A673 (cell line): ENCODE data around the gene RP2. TPM values are rescaled to one million over a fixed set of nuclear protein-coding genes. Genes with fewer than 3 reads are reported as not detected.

ENCODE experiments used
- BruUV-seq: library from RNA; stranded (reverse); fragments of 400-500 nt; replicated peaks from 2 replicates; lab custom pipeline; 2021; lab: Mats Ljungman, UMichigan
- CTCF ChIA-PET: fragments of 300-600 bp; sonication (Branson Sonifier 250); formaldehyde crosslinking; loops from one replicate; lab custom pipeline; 2022; ENCODE audit warnings: antibody characterized with exemption; lab: Charles Lee
- POLR2A ChIA-PET: fragments of 300-600 bp; sonication (Branson Sonifier 250); formaldehyde crosslinking; loops from one replicate; lab custom pipeline; 2022; ENCODE audit warnings: antibody characterized with exemption; ENCODE audit not compliant: low non-redundant PET; lab: Charles Lee
- DNase-seq: peaks from one replicate; pipeline ENCODE4 v3.0.0-alpha.2; 2015; ENCODE audit warnings: low spot score
- H3K27ac ChIP-seq: fragments of 200-600 bp; sonication (generic); 2 replicates; pipeline ENCODE4 v1.5.1; 2016; ENCODE audit warnings: mixed run types, low read depth, mild to moderate bottlenecking, mixed read lengths, antibody characterized with exemption, low read length; ENCODE audit not compliant: poor library complexity, severe bottlenecking
- H3K27me3 ChIP-seq: fragments of 200-600 bp; sonication (generic); replicated peaks from 2 replicates; pipeline ENCODE4 v1.6.1; 2017; ENCODE audit warnings: mixed run types, low read depth, mild to moderate bottlenecking, mixed read lengths, antibody characterized with exemption, low read length; ENCODE audit not compliant: insufficient read depth, poor library complexity
- H3K36me3 ChIP-seq: fragments of 200-600 bp; sonication (generic); 2 replicates; pipeline ENCODE4 v1.6.1; 2016; ENCODE audit warnings: mixed run types, mild to moderate bottlenecking, mixed read lengths, antibody characterized with exemption, low read length; ENCODE audit not compliant: insufficient read depth, poor library complexity, severe bottlenecking
- H3K4me1 ChIP-seq: fragments of 200-600 bp; sonication (generic); 2 replicates; pipeline ENCODE4 v1.6.1; 2017; ENCODE audit warnings: mixed run types, mild to moderate bottlenecking, mixed read lengths, antibody characterized with exemption, low read length; ENCODE audit not compliant: insufficient read depth, poor library complexity, severe bottlenecking
- H3K4me3 ChIP-seq: fragments of 200-600 bp; sonication (generic); 2 replicates; pipeline ENCODE4 v1.5.1; 2016; ENCODE audit warnings: low read depth, mixed run types, mild to moderate bottlenecking, mixed read lengths, low read length; ENCODE audit not compliant: poor library complexity, severe bottlenecking
- H3K9me3 ChIP-seq: fragments of 200-600 bp; sonication (generic); 2 replicates; pipeline ENCODE4 v1.6.1; 2016; ENCODE audit warnings: mixed run types, low read depth, mild to moderate bottlenecking, mixed read lengths, antibody characterized with exemption, low read length; ENCODE audit not compliant: poor library complexity, severe bottlenecking
- EZH2 ChIP-seq: fragments of 200-600 bp; sonication (generic); IDR thresholded peaks from 2 replicates; pipeline ENCODE4 v1.6.1; 2017; ENCODE audit warnings: borderline replicate concordance, low read depth, mild to moderate bottlenecking, mixed read lengths, antibody characterized with exemption, low read length; ENCODE audit not compliant: poor library complexity, severe bottlenecking
- intact Hi-C: fragments of 100-400 bp; cut with micrococcal nuclease; formaldehyde crosslinking; loops from one replicate; pipeline ENCODE4 v1.10.0; 2022; ENCODE audit not compliant: unreplicated experiment
- total RNA-seq: library from RNA; stranded (reverse); gene quantifications from 2 replicates; pipeline ENCODE4 v1.2.3, GENCODE V29; 2021
- TF ChIP-seq, protein P1 (sequence below): fragments of 300-800, 200-600 bp; sonication (generic); conservative IDR thresholded peaks from 2 replicates; pipeline ENCODE4 v1.5.1; 2017; ENCODE audit warnings: low read depth, mild to moderate bottlenecking, antibody characterized with exemption, low read length, moderate library complexity, mixed read lengths

RP2 gene
- total RNA-seq, 1 experiment from 2014 or later = 24.7 TPM

DNA sequence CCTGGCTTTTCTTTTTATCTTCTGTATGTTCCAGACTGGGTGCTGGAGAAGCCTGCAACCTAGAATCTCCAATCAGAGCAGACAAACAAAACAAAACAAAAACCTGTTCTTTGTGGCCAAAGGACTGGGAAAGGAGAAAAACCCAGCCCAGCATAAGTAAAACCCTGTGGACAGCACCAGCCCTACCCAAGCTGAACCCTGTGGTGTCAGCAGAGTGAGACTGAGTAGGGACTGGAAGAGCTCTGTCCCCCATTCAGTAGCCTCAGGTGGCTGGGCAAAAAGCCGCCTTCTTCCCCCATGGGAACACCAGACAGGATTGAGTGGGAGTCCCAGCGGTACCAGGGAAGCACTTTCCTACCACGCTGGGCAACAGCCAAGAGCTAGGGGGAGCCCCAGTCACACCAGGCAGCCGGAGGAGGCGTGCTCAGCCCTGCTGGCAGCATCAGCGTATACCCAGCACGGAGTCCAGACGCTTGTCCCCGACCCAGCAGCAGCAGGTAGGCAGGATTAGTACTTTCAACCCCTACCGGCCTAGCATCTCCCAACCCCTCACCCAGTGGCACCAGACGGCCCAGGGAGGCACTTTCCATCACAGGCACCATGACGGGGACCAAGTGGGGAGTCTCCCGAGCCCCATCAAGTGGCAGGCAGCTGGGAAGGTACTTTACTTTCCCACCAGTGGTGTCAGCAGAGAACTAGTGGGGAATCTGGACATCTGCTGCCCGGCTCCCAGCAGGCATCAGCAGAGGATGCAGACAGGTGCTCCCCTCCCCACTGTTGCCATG, 66.8 kb downstream of the RP2 start:
- Histone ChIP-seq H3K4me3 (peak overlapping the region; percentile 47), H3K4me1 (peaks cover 21% of the 10 kb centered on the region), H3K27ac (peak overlapping the region; percentile 90), H3K27me3 (no peaks in the 10 kb centered on the region), H3K9me3 (no peaks in the 10 kb centered on the region), H3K36me3 (no peaks in the 10 kb centered on the region)
- ChIA-PET POLR2A (no interaction called here), CTCF (interaction anchor here (0.6 to 1.4 kb wide), 6 partner anchors 22 to 131 kb away, joined by 3 to 5 read pairs (median 3); no protein-coding TSS in a partner anchor)
- no TSS peak for BruUV-seq
- peak; percentile 92 for DNase-seq
- intact Hi-C loops = loop anchor here (2.0 to 5.0 kb wide), 5 partner anchors 66 to 189 kb away; partner anchors contain the start of gene RP2
- TF ChIP-seq, protein P1, sequence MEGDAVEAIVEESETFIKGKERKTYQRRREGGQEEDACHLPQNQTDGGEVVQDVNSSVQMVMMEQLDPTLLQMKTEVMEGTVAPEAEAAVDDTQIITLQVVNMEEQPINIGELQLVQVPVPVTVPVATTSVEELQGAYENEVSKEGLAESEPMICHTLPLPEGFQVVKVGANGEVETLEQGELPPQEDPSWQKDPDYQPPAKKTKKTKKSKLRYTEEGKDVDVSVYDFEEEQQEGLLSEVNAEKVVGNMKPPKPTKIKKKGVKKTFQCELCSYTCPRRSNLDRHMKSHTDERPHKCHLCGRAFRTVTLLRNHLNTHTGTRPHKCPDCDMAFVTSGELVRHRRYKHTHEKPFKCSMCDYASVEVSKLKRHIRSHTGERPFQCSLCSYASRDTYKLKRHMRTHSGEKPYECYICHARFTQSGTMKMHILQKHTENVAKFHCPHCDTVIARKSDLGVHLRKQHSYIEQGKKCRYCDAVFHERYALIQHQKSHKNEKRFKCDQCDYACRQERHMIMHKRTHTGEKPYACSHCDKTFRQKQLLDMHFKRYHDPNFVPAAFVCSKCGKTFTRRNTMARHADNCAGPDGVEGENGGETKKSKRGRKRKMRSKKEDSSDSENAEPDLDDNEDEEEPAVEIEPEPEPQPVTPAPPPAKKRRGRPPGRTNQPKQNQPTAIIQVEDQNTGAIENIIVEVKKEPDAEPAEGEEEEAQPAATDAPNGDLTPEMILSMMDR = peak; percentile 74
- no peak for TF ChIP-seq EZH2

DNA sequence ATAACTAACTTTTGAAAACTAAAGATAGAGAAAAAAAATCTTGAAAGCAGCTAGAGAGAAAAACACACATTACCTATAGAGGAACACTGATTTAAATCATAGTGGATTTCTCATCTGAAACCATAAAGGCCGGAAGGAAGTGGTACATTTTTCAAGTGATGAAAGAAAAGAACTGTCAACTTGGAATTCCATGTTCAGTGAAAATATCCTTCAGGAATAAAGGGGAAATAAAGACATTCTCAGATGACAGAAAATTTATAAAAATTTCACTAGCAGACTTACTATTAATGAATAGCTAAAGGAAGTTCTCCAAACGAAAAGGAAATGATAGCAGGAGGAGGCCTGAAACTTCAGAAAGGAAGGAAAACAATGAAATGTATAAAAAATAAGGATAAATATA, 67.8 kb downstream of the RP2 start:
- H3K4me3 ChIP-seq = no peak overlapping the region
- TF ChIP-seq, protein P1 = no peak
- no peak for TF ChIP-seq EZH2
- H3K4me1 ChIP-seq = peaks cover 21% of the 10 kb centered on the region
- ChIA-PET CTCF (interaction anchor here (0.7 to 1.4 kb wide), 3 partner anchors 8 to 126 kb away, joined by 3 to 5 read pairs (median 4); no protein-coding TSS in a partner anchor), POLR2A (no interaction called here)
- no TSS peak for BruUV-seq
- H3K27me3 ChIP-seq = no peaks in the 10 kb centered on the region
- no peaks in the 10 kb centered on the region for H3K9me3 ChIP-seq
- peak overlapping the region; percentile 90 for H3K27ac ChIP-seq
- intact Hi-C loops = loop anchor here (2.0 to 5.0 kb wide), 5 partner anchors 67 to 188 kb away; partner anchors contain the start of gene RP2
- no peaks in the 10 kb centered on the region for H3K36me3 ChIP-seq
- peak; percentile 87 for DNase-seq

DNA sequence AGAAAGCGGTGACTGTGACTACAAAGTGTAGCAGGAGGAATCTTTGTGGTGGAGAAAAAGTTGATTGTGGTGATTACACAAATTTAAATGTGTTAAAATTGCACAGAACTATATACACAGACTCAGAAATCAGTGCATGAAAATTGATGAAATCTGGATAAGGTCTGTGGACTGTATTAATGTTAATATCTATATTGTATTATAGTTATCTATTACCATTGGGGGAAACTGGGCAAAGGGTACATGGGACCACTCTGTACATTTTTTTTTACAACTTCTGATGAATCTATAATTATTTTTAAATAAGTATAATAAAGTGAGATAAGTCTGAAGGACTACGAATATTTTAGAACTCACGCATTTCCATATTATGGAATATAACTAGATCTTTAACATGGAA, 73.6 kb downstream of the RP2 start:
- TF ChIP-seq EZH2 = no peak
- TF ChIP-seq, protein P1 = no peak

More for the DNA sequence above, 73.6 kb downstream of the RP2 start:
- Histone ChIP-seq H3K4me3 (no peak overlapping the region), H3K27ac (no peak overlapping the region), H3K4me1 (peaks cover 14% of the 10 kb centered on the region), H3K27me3 (no peaks in the 10 kb centered on the region), H3K36me3 (no peaks in the 10 kb centered on the region), H3K9me3 (no peaks in the 10 kb centered on the region)
- ChIA-PET POLR2A (no interaction called here), CTCF (no interaction called here)
- no TSS peak for BruUV-seq
- intact Hi-C loops = no loop called here
- DNase-seq = no peak
